Stimulated activated CD4-positive, alpha-beta T cell treated with anti-CD3 and anti-CD28 coated beads, Interleukin-2, amount 100 ng/mL, for 48 hours (primary cell): ENCODE results near the gene FEN1.

ENCODE experiments used
- DNase-seq, 2 donors: peaks; one replicate each; pipeline ENCODE4 v3.0.0-alpha.2; 2020

Gene FEN1

GRCh38 chr11:61792310-61793082 is at the start of gene FEN1, which contains the start of gene TMEM258:
TSS of gene FEN1 (plus strand) at chr11:61792911. CDS start at chr11:61795362, 2,451 bp downstream.
TSS of gene TMEM258 (minus strand) at chr11:61792599. CDS start at chr11:61792558, 41 bp downstream.
- peak; percentile 78 to 84 for DNase-seq

- no peak for DNase-seq
Measured at GRCh38 chr11:61743486-61744095, 49.1 kb upstream of the FEN1 start.

GRCh38 chr11:61744181-61744580 is 48.5 kb upstream of the FEN1 start:
- DNase-seq, result no peak

- no peak for DNase-seq
Measured at GRCh38 chr11:61744609-61745156, 48.0 kb upstream of the FEN1 start.

GRCh38 chr11:61745781-61746441 is 46.8 kb upstream of the FEN1 start:
- no peak for DNase-seq

GRCh38 chr11:61746442-61747191 is 46.1 kb upstream of the FEN1 start:
- DNase-seq, result no peak

- peak; percentile 39 to 48 for DNase-seq
Measured at GRCh38 chr11:61747192-61747966, 45.3 kb upstream of the FEN1 start.

GRCh38 chr11:61747967-61748285 is 44.8 kb upstream of the FEN1 start:
- no peak for DNase-seq

GRCh38 chr11:61749591-61750217 is 43.0 kb upstream of the FEN1 start:
- no peak for DNase-seq

GRCh38 chr11:61750631-61751273 is 42.0 kb upstream of the FEN1 start:
- DNase-seq, result no peak

GRCh38 chr11:61751384-61751783 is 41.3 kb upstream of the FEN1 start:
- DNase-seq, result no peak

GRCh38 chr11:61752117-61752924 is 40.4 kb upstream of the FEN1 start, which contains the start of gene MYRF:
TSS of gene MYRF (plus strand) at chr11:61752636. CDS start at chr11:61752745, 109 bp downstream.
- DNase-seq, result peak; percentile 59 to 62

GRCh38 chr11:61752925-61753521 is 39.7 kb upstream of the FEN1 start:
- DNase-seq, result no peak

GRCh38 chr11:61753672-61754071 is 39.0 kb upstream of the FEN1 start:
- no peak for DNase-seq

GRCh38 chr11:61754534-61755482 is 37.9 kb upstream of the FEN1 start:
- DNase-seq, result no peak

GRCh38 chr11:61756147-61756451 is 36.6 kb upstream of the FEN1 start:
- DNase-seq, result no peak

GRCh38 chr11:61756452-61757212 is 36.1 kb upstream of the FEN1 start:
- peak in 1 of 2 donors; percentile 39 for DNase-seq
